ENCODE measurements around the gene SMIM5. TPM values are rescaled to one million over a fixed set of nuclear protein-coding genes. Genes with fewer than 3 reads are reported as not detected.
A peak's percentile ranks its signal among the peaks of the same experiment; 100 is the strongest.

SMIM5 gene
- total RNA-seq, 6 donors from 2014 or later: 1.9 to 7.3 (median 3.3) TPM

DNA sequence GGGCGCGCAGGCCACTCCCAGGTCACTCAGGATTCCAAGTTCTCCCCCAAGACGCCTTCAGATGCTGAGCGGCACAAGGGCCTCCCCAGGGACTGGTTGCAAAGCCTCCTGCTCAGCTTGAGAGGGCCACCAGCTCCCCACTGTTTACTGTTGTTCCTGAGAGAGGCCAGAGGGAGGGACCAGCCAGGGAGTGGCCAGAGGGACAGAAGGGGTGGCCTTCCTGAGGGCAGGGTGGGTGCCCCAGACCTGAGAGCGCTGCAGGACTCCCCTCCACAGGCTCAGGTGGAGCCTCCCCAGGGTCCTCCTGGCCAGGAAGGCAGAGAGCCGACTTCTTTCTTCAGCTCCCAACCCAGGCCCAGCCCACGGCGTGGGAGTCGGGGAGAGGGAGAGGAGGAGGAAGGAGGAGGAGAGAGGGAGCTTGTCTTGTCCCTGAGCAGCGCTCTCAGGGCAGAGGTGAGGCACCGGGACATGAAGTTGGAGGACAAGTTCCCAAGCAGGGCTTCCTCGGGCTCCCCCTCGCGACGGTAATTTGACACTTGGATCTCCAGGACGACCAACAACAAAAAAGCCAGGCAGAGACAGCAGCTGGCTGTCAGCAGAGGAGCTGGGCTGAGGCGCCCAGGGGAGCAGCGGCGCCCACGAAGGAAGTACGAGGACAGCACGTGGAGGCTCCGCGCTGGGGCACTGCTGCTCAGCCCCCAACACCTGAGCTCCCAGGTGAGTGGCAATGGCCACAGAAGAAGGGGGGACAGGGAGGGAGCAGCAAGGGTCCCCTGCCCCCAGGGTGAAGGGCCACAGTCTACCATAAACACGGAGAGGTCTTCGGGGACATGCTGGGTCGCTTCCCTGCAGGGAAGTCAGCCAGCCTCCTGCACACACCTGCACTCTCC lies 497 bp downstream of the SMIM5 start:
- whole genome bisulfite sequencing, 2 donors: 15 to 18% methylated on average over 17 to 25 of the region's 27 CpGs

GRCh38 chr17:75634376-75634740 lies 1.1 kb downstream of the SMIM5 start:
- Histone ChIP-seq H3K27me3 (no peaks in the 10 kb centered on the region), H3K4me3 (peak overlapping the region in 3 of 4 donors; percentile 11 to 18 (median 11)), H3K36me3 (peaks cover 0 to 15% (median 5%) of the 10 kb centered on the region in 4 donors), H3K4me1 (peaks cover 22 to 40% (median 34%) of the 10 kb centered on the region in 4 donors), H3K27ac (peak overlapping the region; percentile 82 to 85 (median 82)), H3K9me3 (no peaks in the 10 kb centered on the region)
- WGBS, 2 donors: 82 to 85% methylated on average over 5 to 9 of the region's 9 CpGs
- DNase-seq (peak in 1 of 2 donors; percentile 57), ATAC-seq (ENCODE audit: low FRiP score in 2 of 2) (no peak)
- no peak for TF ChIP-seq POLR2AphosphoS5 (IDR thresholded peaks at IDR 0.05)
- TF ChIP-seq CTCF (IDR thresholded peaks at IDR 0.05): no peak
- no peak for TF ChIP-seq EP300 (IDR thresholded peaks at IDR 0.05)
- no peak for TF ChIP-seq POLR2A (IDR thresholded peaks at IDR 0.05)

More for the DNA sequence above, 497 bp downstream of the SMIM5 start:
- Histone ChIP-seq H3K27me3 (no peaks in the 10 kb centered on the region), H3K36me3 (peaks cover 0 to 19% (median 6%) of the 10 kb centered on the region in 4 donors), H3K27ac (peak overlapping the region; percentile 82 to 85 (median 82)), H3K4me1 (peaks cover 22 to 39% (median 33%) of the 10 kb centered on the region in 4 donors), H3K4me3 (peak overlapping the region in 3 of 4 donors; percentile 11 to 32 (median 11)), H3K9me3 (no peaks in the 10 kb centered on the region)
- DNase-seq (peak; percentile 82 to 92), ATAC-seq (ENCODE audit: low FRiP score in 2 of 2) (peak; percentile 78 to 81)
- TF ChIP-seq POLR2AphosphoS5 (IDR thresholded peaks at IDR 0.05): no peak
- TF ChIP-seq POLR2A (IDR thresholded peaks at IDR 0.05): peak in 1 of 4 donors; percentile 26
- peak; percentile 24 to 66 (median 42) for TF ChIP-seq CTCF (IDR thresholded peaks at IDR 0.05)

DNA sequence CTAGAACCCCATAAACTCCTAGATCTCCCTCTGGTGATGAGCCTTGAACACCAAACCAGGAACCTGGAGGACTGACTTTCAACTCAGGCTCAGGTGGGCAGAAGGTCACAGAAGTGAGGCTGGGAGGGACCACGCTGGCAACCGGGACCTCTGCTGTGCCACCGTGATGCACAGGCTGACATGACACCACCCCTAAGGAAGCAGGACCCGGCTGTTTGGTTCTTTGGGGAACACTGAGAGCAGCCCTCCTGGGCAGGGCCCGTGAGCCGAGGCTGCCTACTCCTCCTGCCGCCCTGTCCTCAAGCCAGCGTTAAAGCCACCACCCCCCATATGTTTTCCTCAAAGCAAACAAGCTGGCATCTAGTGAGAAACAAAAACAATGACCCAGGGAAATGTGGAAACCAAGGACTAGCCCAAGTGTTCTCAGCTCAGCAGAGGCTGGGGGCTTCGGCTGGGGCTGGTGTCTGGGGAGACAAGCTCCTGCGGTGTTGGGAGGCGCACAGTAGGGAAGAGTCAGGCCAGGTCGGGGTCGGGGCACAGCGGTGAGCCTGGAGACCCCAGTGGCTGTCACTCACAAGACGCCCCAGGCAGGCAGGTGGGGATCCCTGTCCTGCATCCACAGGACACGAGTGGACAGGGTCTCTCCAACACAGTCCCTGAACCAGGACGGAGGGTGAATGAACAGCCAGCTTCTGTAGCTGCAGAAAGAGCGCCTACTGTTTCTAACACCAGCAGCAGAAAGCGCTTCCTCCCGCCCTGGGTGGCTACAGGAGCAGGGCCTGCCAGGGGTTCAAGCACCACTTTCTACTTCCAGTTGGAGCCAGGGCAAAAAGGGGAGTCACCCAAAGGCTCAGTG lies 1.7 kb downstream of the SMIM5 start:
- ATAC-seq (ENCODE audit: low FRiP score in 2 of 2) (no peak), DNase-seq (peak; percentile 35 to 59)
- Histone ChIP-seq H3K4me1 (peaks cover 22 to 44% (median 35%) of the 10 kb centered on the region in 4 donors), H3K27ac (peak overlapping the region; percentile 39 to 82 (median 75)), H3K4me3 (no peak overlapping the region), H3K9me3 (no peaks in the 10 kb centered on the region), H3K27me3 (no peaks in the 10 kb centered on the region), H3K36me3 (peaks cover 0 to 13% (median 5%) of the 10 kb centered on the region in 4 donors)
- TF ChIP-seq EP300 (IDR thresholded peaks at IDR 0.05) (no peak), POLR2AphosphoS5 (IDR thresholded peaks at IDR 0.05) (no peak), CTCF (IDR thresholded peaks at IDR 0.05) (no peak)
- WGBS, 2 donors: 77 to 85% methylated on average over 17 to 20 of the region's 20 CpGs

GRCh38 chr17:75635610-75636202 lies 2.5 kb downstream of the SMIM5 start:
- H3K27ac ChIP-seq: peak overlapping the region; percentile 39 to 68 (median 60)

More at GRCh38 chr17:75635610-75636202, 2.5 kb downstream of the SMIM5 start:
- DNase-seq (peak; percentile 60 to 79), ATAC-seq (ENCODE audit: low FRiP score in 2 of 2) (no peak)
- 33 to 45% methylated on average over 1 to 15 of the region's 16 CpGs for WGBS, 2 donors
- no peak for TF ChIP-seq EP300 (IDR thresholded peaks at IDR 0.05)
- TF ChIP-seq POLR2AphosphoS5 (IDR thresholded peaks at IDR 0.05): no peak
- TF ChIP-seq POLR2A (IDR thresholded peaks at IDR 0.05): no peak
- no peak for TF ChIP-seq CTCF (IDR thresholded peaks at IDR 0.05)
- Histone ChIP-seq H3K36me3 (peaks cover 0 to 6% (median 3%) of the 10 kb centered on the region in 4 donors), H3K4me3 (no peak overlapping the region), H3K27me3 (no peaks in the 10 kb centered on the region), H3K9me3 (no peaks in the 10 kb centered on the region), H3K4me1 (peaks cover 22 to 50% (median 38%) of the 10 kb centered on the region in 4 donors)
